H1 (cell line): ENCODE results near the gene SLC46A3. TPM values are rescaled to one million over a fixed set of nuclear protein-coding genes. Genes with fewer than 3 reads are reported as not detected.
A peak's percentile ranks its signal among the peaks of the same experiment; 100 is the strongest.

Experiments used
- CTCF ChIA-PET: fragments of 300-600 bp; sonication (Branson Sonifier 250); formaldehyde crosslinking; loops from one replicate; lab custom pipeline; 2021; ENCODE audit not compliant: partially characterized antibody; lab: Charles Lee
- POLR2A ChIA-PET: fragments of 300-600 bp; sonication (Branson Sonifier 250); formaldehyde crosslinking; loops from one replicate; lab custom pipeline; 2021; ENCODE audit warnings: inconsistent platforms; ENCODE audit not compliant: partially characterized antibody; lab: Charles Lee
- DNase-seq, 2 experiments: peaks; one replicate each; pipeline versions ENCODE4 v3.0.0 to v3.0.0-alpha.2; 2010 to 2022; ENCODE audit warnings: low spot score in 2 of 2, low read depth in 1 of 2, mixed read lengths in 1 of 2
- FAIRE-seq: peaks from 2 replicates; lab custom pipeline; 2011; peaks lifted over from hg19 to GRCh38; lab: Jason Lieb, UNC
- H2AFZ ChIP-seq: 2 replicates; pipeline ENCODE4 v1.8.1; 2012; ENCODE audit warnings: low read length, inconsistent platforms
- H2AK5ac ChIP-seq: 2 replicates; pipeline ENCODE4 v1.6.1; 2013; ENCODE audit warnings: low read depth, low read length
- H2BK120ac ChIP-seq: replicated peaks from 2 replicates; pipeline ENCODE3; 2013; ENCODE audit warnings: low read depth, low read length, inconsistent platforms
- H2BK12ac ChIP-seq: 2 replicates; pipeline ENCODE4 v1.6.1; 2013; ENCODE audit warnings: low read depth, low read length
- H2BK15ac ChIP-seq: 2 replicates; pipeline ENCODE4 v1.6.1; 2013; ENCODE audit warnings: low read length
- H2BK20ac ChIP-seq: 2 replicates; pipeline ENCODE4 v1.6.1; 2013; ENCODE audit warnings: low read length
- H2BK5ac ChIP-seq: 2 replicates; pipeline ENCODE4 v1.6.1; 2013; ENCODE audit warnings: low read depth, low read length
- H3K14ac ChIP-seq: 2 replicates; pipeline ENCODE4 v1.6.1; 2013; ENCODE audit warnings: inconsistent platforms; ENCODE audit not compliant: insufficient read length
- H3K18ac ChIP-seq: 2 replicates; pipeline ENCODE4 v1.6.1; 2013; ENCODE audit warnings: low read length; ENCODE audit errors: extremely low read depth
- H3K23ac ChIP-seq: 2 replicates; pipeline ENCODE4 v1.6.1; 2013; ENCODE audit warnings: inconsistent platforms; ENCODE audit not compliant: insufficient read length
- H3K23me2 ChIP-seq: 2 replicates; pipeline ENCODE4 v1.6.1; 2013; ENCODE audit warnings: low read depth, low read length
- H3K27ac ChIP-seq: 2 replicates; pipeline ENCODE4 v1.6.1; 2011; ENCODE audit warnings: low read depth, low read length, inconsistent platforms
- H3K27me3 ChIP-seq, 4 experiments: replicated peaks in 1 of 4; 1 replicate in 1 of 4; 2 replicates in 3 of 4; pipeline versions ENCODE4 v1.6.1 to v1.8.1; 2011 to 2013; ENCODE audit warnings: low read length in 3 of 4, mild to moderate bottlenecking in 3 of 4, inconsistent platforms in 2 of 4, mixed read lengths in 2 of 4, moderate library complexity in 1 of 4; ENCODE audit not compliant: control insufficient read depth in 3 of 4, insufficient read depth in 3 of 4; ENCODE audit errors: extremely low read depth in 1 of 4
- H3K36me3 ChIP-seq, 4 experiments: 2 replicates each; pipeline versions ENCODE4 v1.6.1 to v1.8.1; 2011 to 2013; ENCODE audit warnings: mild to moderate bottlenecking in 4 of 4, low read length in 3 of 4, moderate library complexity in 2 of 4, control low read depth in 1 of 4, inconsistent platforms in 1 of 4; ENCODE audit not compliant: insufficient read depth in 4 of 4, control insufficient read depth in 2 of 4
- H3K4ac ChIP-seq: replicated peaks from 2 replicates; pipeline ENCODE3; 2013; ENCODE audit warnings: low read length, low read depth, mixed read lengths, inconsistent platforms; ENCODE audit not compliant: insufficient read length
- H3K4me1 ChIP-seq, 4 experiments: replicated peaks in 1 of 4; 1 replicate in 1 of 4; 2 replicates in 3 of 4; pipeline versions ENCODE4 v1.6.1 to v1.8.1; 2011 to 2013; ENCODE audit warnings: low read length in 3 of 4, inconsistent platforms in 2 of 4, mixed read lengths in 1 of 4; ENCODE audit not compliant: insufficient read depth in 4 of 4, control insufficient read depth in 3 of 4
- H3K4me2 ChIP-seq, 2 experiments: 2 replicates each; pipeline versions ENCODE4 v1.6.1 to v1.8.1; 2011 to 2013; ENCODE audit warnings: low read depth in 2 of 2, low read length in 2 of 2, control low read depth in 1 of 2, inconsistent platforms in 1 of 2, mild to moderate bottlenecking in 1 of 2; ENCODE audit not compliant: insufficient read depth in 1 of 2
- H3K4me3 ChIP-seq, 4 experiments: fragments of 200-600, 300-600 bp in 1 of 4; sonication (generic), shearing (Covaris generic), sonication (Bioruptor Twin) in 1 of 4; 2 replicates each; pipeline versions ENCODE4 v1.5.1 to v1.8.1; 2011 to 2016; ENCODE audit warnings: low read length in 4 of 4, low read depth in 3 of 4, control low read depth in 2 of 4, inconsistent platforms in 2 of 4, mild to moderate bottlenecking in 2 of 4, mixed read lengths in 1 of 4, moderate library complexity in 1 of 4; ENCODE audit not compliant: insufficient read depth in 2 of 4; ENCODE audit errors: extremely low read depth in 1 of 4
- H3K56ac ChIP-seq: replicated peaks from 2 replicates; pipeline ENCODE3; 2013; ENCODE audit warnings: low read depth, mild to moderate bottlenecking, mixed read lengths, low read length, inconsistent platforms; ENCODE audit not compliant: insufficient read length
- H3K79me1 ChIP-seq: 2 replicates; pipeline ENCODE4 v1.6.1; 2013; ENCODE audit warnings: low read depth, low read length, control low read depth
- H3K79me2 ChIP-seq, 2 experiments: 2 replicates each; pipeline versions ENCODE4 v1.6.1 to v1.8.1; 2012 to 2013; ENCODE audit warnings: low read length in 2 of 2, mild to moderate bottlenecking in 2 of 2, inconsistent platforms in 1 of 2; ENCODE audit not compliant: insufficient read depth in 2 of 2, control insufficient read depth in 1 of 2
- H3K9ac ChIP-seq, 4 experiments: replicated peaks in 1 of 4; 1 replicate in 1 of 4; 2 replicates in 3 of 4; pipeline versions ENCODE4 v1.6.1 to v1.8.1; 2011 to 2013; ENCODE audit warnings: low read depth in 3 of 4, low read length in 3 of 4, control low read depth in 2 of 4, mild to moderate bottlenecking in 2 of 4, moderate library complexity in 2 of 4, inconsistent platforms in 1 of 4; ENCODE audit errors: extremely low read depth in 1 of 4
- H3K9me3 ChIP-seq, 2 experiments: 2 replicates each; pipeline versions ENCODE4 v1.6.1 to v1.8.1; 2012 to 2013; ENCODE audit warnings: mild to moderate bottlenecking in 2 of 2, moderate library complexity in 2 of 2, control low read depth in 1 of 2, inconsistent platforms in 1 of 2, low read depth in 1 of 2, low read length in 1 of 2, mixed read lengths in 1 of 2; ENCODE audit not compliant: insufficient read depth in 2 of 2
- H4K20me1 ChIP-seq, 2 experiments: replicated peaks in 1 of 2; 2 replicates each; pipeline versions ENCODE3 to v1.8.1; 2011 to 2013; ENCODE audit warnings: inconsistent platforms in 2 of 2, low read length in 2 of 2, mild to moderate bottlenecking in 1 of 2; ENCODE audit not compliant: insufficient read depth in 2 of 2, control insufficient read depth in 1 of 2
- H4K5ac ChIP-seq: 2 replicates; pipeline ENCODE4 v1.6.1; 2013; ENCODE audit warnings: low read length, low read depth, mixed read lengths, inconsistent platforms; ENCODE audit not compliant: insufficient read length
- H4K8ac ChIP-seq: 2 replicates; pipeline ENCODE4 v1.8.0; 2013; ENCODE audit warnings: mild to moderate bottlenecking, moderate library complexity, low read length, inconsistent platforms; ENCODE audit not compliant: insufficient read depth; ENCODE audit errors: extremely low read depth
- H4K91ac ChIP-seq: replicated peaks from 2 replicates; pipeline ENCODE3; 2013; ENCODE audit warnings: low read length, mixed read lengths, inconsistent platforms; ENCODE audit not compliant: insufficient read length
- POLR2A ChIP-seq, 2 experiments: IDR thresholded peaks; 1 replicate in 1 of 2; 2 replicates in 1 of 2; pipeline ENCODE4 v1.6.1; 2011; ENCODE audit warnings: low read depth in 2 of 2, low read length in 2 of 2, mild to moderate bottlenecking in 2 of 2; ENCODE audit errors: control extremely low read depth in 1 of 2
- RFX5 ChIP-seq: IDR thresholded peaks from 2 replicates; pipeline ENCODE4 v1.6.1; 2011; ENCODE audit warnings: low read depth, low read length, improper control_type of control experiment, borderline replicate concordance
- TAF1 ChIP-seq: IDR thresholded peaks from 2 replicates; pipeline ENCODE4 v1.6.1; 2011; ENCODE audit warnings: mild to moderate bottlenecking, low read depth, low read length
- WGBS, 2 experiments: shearing (Covaris generic) in 1 of 2; methylation state at CpG; one replicate each; pipeline versions ENCODE4 v1.1.6 to v1.1.7; 2013 to 2015; ENCODE audit warnings: low lambda C conversion rate in 2 of 2, mixed read lengths in 2 of 2, inconsistent platforms in 1 of 2, low coverage in 1 of 2, missing lambda C conversion rate in 1 of 2; ENCODE audit not compliant: insufficient replicate concordance in 2 of 2, insufficient coverage in 1 of 2, insufficient read length in 1 of 2; ENCODE audit errors: extremely low coverage in 1 of 2, missing lambda C conversion rate in 1 of 2; 5-methylcytosine and 5-hydroxymethylcytosine counted together
- polyA plus RNA-seq, 7 experiments: library from polyadenylated mRNA; depleted of rRNA in 3 of 7; stranded (reverse) in 5 of 7; unstranded in 2 of 7; fragments of >200 nt in 5 of 7; fragments of 200-250 nt in 2 of 7; gene quantifications; 1 replicate in 5 of 7; 2 replicates in 1 of 7; 4 replicates in 1 of 7; pipeline versions ENCODE4 v1.2.1 to v1.2.3, GENCODE V29; 2011 to 2013; ENCODE audit warnings: missing spikeins in 2 of 7, mixed read lengths in 2 of 7
- total RNA-seq: library from RNA; stranded (reverse); fragmentation: NEBNext Ultra II Directional; extraction: Animal tissue kit (Norgen Biotek cat#: 25700); gene quantifications from 2 replicates; pipeline ENCODE4 v1.2.1, GENCODE V29; 2021

SLC46A3 gene
- total and polyA plus RNA-seq, 2 of the 8 experiments (the other 6 are each of a cell fraction or from before 2014, with no cell fraction given): 0.39 to 0.67 TPM

DNA sequence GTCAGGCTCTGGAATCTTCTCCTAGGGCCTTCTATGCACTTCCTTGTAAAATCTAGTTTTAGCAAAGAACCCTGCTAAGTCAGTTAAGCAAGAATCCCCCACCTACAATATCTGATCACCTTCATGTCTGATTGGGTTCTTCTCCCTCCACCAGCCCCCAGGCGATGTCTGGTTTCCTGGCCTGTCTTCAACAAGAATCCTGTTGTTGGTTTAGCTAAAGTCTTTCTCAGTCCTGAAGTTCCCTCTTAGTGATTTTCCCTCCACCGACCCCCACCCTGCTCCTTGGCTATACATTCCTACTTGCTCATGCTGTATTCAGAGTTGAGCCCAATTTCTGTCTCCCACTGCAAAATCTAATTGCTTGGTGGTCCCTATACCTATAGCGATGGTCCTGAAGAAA, 35.2 kb upstream of the SLC46A3 start:
- Histone ChIP-seq H3K4ac (no peak overlapping the region), H3K9me3 (no peaks in the 10 kb centered on the region), H4K91ac (peak overlapping the region; percentile 52), H3K9ac (no peak overlapping the region), H2BK20ac (peak overlapping the region; percentile 37), H4K20me1 (no peaks in the 10 kb centered on the region), H3K79me2 (no peaks in the 10 kb centered on the region), H4K8ac (no peak overlapping the region), H3K18ac (peak overlapping the region; percentile 53; the same call in 1 of the 2 replicates), H3K4me3 (no peak overlapping the region), H3K56ac (no peak overlapping the region), H3K4me2 (no peak overlapping the region), H3K27ac (no peak overlapping the region), H2BK15ac (no peak overlapping the region), H2BK12ac (peak overlapping the region; percentile 98), H3K14ac (no peak overlapping the region), H3K27me3 (0 out of 7 replicates have a peak, but pooled peaks cover 0 to 2% (median 0%) of the 10 kb centered on the region in 4 experiments), H4K5ac (no peak overlapping the region), H2BK5ac (peak overlapping the region; percentile 90; the same call in 1 of the 2 replicates), H3K4me1 (peaks cover 3 to 11% (median 4%) of the 10 kb centered on the region in 4 experiments), H2AK5ac (peak overlapping the region; percentile 84; the same call in 1 of the 2 replicates), H2AFZ (no peak overlapping the region), H2BK120ac (no peak overlapping the region), H3K36me3 (no peaks in the 10 kb centered on the region; a peak in 1 of 8 replicates), H3K23ac (no peak overlapping the region), H3K79me1 (no peaks in the 10 kb centered on the region), H3K23me2 (no peaks in the 10 kb centered on the region)
- FAIRE-seq (no peak), DNase-seq (peak in 1 of 2 experiments; percentile 36)
- ChIA-PET POLR2A (interaction anchor here (0.9 to 1.1 kb wide), 2 partner anchors 7 to 9 kb away, joined by 3 read pairs; no protein-coding TSS in a partner anchor), CTCF (interaction anchor here (0.6 to 2.7 kb wide), 6 partner anchors 10 to 113 kb away, joined by 3 to 10 read pairs (median 4); no protein-coding TSS in a partner anchor)
- 90% methylated on average over 3 of the region's 3 CpGs; no CpG with 5 or more reads in 1 of the 2 experiments for WGBS, 2 experiments
- TF ChIP-seq RFX5 (no peak), POLR2A (IDR thresholded peaks at IDR 0.05; ENCODE audit: control extremely low read depth in 1 of 2, low read depth in 2 of 2, low read length in 2 of 2) (no peak), TAF1 (0 out of 2 replicates have a peak, but pooled peaks have one; percentile 3)
